NOMO-1 treated with dmso at 0.1 percent for 144 hours (cell line): ENCODE data around the gene CCDC187.
A peak's percentile ranks its signal among the peaks of the same experiment; 100 is the strongest.
"Not testable (repeated sequence)": the region's sequence is repeated elsewhere in the genome, so short reads cannot be mapped to it uniquely, and the experiment has no call there.

Experiments used
- DNase-seq: peaks from one replicate; lab custom pipeline; 2025; ENCODE audit not compliant: unreplicated experiment; lab: John Stamatoyannopoulos, UW

CCDC187 gene

GRCh38 chr9:136273244-136273865 lies 30.5 kb downstream of the CCDC187 start:
- DNase-seq, result peak; percentile 46

GRCh38 chr9:136270173-136270705 lies 33.7 kb downstream of the CCDC187 start:
- DNase-seq, result peak; percentile 32

- DNase-seq, result no peak
These were observed 35.2 kb downstream of the CCDC187 start for GRCh38 chr9:136268735-136269134.

DNA sequence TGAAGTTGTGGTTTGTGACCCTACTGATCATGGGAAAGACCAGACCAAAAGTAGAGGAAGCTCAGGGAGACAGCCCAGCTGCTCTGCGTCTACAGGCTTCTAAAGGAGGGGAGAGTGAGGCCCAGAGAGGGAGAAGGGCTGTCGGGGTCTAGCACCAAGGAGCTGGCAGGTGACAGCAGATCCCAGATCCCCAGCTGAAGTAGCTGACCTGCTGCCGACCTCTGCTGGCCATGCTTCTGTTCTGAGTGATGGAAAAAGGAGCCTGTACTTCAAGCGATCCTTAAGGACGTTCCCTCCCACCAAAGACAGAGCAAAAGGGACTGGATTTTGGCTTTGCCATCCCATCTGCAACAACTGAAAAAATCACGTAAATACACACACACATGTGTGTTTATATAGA lies 35.6 kb downstream of the CCDC187 start:
- no peak for DNase-seq

GRCh38 chr9:136267261-136268111 lies 36.4 kb downstream of the CCDC187 start:
- DNase-seq, result peak; percentile 87

DNA sequence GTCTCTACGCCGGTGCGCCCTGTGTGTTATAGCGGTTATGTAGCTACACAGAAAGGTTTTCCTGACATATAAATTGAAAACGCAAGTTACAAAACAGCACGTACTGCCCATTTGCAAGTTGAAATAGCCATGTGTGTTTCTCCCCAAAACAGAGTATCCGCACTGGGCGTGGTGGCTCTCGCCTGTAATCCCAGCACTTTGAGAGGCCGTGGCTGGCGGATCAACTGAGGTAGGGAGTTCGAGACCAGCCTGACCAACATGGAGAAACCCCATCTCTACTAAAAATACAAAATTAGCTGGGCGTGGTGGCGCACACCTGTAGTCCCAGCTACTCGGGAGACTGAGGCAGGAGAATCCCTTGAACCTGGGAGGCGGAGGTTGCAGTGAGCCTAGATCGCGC lies 37.3 kb downstream of the CCDC187 start:
- DNase-seq, result not testable (repeated sequence)

DNA sequence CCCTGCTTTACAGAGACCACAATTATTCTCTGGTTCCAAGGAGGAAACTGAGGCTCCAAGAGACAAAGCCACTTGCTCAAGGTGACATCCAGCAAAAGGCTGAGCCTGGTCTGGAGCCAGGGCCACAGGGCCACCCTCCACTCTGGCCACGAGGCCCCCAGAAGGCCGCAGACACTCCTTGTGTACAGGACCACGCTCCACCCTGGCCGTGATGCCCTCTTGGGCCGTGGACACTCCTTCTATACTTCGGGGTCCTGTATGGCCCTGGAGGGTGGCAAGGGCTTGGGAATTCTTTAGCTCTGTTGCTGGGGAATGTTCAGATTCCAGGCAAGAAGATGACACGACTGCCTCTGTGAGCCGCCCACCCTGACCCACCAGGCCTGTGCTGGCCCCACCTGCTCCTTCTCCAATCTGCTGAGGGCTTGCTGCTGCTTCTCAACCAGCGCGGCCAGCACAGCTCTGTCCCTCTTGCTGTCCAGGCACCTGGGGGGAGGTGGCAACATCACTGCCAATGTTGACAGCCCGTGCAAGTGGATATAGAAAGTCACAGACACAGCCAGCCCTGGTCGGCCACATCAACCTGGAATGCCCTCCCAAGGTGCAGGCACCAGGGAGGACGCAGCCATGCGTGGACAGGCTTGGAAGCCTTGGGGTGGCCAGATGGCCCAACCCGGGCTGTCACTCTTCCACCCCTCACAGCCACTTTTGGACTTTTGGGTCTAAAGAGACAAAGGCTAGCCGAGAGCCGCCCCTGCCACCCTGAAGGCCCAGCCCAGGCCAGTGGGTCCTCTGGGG lies 38.1 kb downstream of the CCDC187 start:
- DNase-seq, result no peak

DNA sequence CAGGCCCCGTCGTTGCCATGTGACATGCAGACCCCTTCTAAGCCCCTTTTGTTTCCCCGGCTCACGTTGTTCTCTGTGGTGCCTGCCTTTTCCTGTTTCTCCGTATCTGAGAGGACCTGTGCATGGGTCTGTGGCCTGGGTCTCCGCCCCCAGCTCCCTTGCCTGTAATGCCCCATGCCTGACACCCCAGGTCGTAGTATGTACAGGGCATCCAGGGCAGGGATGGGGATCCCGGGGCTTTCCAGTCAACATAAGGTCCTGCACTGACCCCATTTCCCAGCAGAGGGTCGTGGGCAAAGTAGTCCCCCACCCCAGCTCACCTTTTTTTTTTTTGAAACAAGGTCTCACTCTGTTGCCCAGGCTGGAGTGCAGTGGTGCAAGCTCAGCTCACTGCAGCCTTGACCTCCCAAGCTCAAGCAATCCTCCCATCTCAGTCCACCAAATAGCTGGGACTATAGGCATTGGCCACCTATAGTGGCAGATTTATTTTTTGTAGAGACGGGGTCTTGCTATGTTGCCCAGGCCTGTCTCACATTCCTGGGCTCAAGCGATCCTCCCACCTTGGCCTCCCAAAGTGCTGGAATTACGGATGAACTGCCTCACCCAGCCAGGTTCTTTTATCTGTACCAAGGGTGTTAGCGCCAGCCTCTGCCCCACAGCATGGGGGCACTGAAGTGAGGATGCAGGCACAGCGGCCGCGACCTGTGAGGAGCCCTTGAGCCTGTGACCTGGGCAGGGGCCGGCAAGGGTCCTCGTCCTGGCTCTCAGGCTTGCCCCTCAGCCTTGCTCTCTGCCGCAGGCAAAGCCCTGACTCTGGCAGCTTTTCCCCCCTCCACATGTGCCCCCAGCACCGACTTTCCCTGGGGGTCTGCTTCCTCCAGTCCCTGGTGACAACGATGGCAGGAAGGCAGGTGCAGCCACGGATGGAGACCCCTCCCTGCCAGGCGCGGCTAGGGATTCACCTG lies 39.2 kb downstream of the CCDC187 start:
- DNase-seq, result no peak

DNA sequence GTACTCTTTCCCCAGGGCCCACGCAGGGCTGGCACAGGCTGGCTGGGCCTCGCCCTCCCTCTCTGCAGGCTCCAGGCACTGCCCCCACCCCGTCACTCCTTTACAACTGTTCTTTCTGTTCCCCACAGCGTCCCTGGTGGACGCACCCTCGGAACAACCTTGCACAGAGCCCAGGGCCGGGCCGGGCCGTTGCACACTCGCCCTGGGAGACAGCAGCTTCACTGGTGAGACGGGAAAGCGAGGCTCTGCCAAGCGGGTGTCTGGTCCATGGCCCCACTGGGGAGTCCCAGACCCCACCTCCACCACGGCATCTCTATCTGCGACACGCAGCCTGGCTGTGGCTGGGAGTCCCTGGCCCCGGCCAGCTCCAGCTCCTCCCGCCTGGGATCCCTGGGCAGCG lies 39.9 kb downstream of the CCDC187 start:
- no peak for DNase-seq

GRCh38 chr9:136262671-136263178 lies 41.2 kb downstream of the CCDC187 start:
- no peak for DNase-seq

DNA sequence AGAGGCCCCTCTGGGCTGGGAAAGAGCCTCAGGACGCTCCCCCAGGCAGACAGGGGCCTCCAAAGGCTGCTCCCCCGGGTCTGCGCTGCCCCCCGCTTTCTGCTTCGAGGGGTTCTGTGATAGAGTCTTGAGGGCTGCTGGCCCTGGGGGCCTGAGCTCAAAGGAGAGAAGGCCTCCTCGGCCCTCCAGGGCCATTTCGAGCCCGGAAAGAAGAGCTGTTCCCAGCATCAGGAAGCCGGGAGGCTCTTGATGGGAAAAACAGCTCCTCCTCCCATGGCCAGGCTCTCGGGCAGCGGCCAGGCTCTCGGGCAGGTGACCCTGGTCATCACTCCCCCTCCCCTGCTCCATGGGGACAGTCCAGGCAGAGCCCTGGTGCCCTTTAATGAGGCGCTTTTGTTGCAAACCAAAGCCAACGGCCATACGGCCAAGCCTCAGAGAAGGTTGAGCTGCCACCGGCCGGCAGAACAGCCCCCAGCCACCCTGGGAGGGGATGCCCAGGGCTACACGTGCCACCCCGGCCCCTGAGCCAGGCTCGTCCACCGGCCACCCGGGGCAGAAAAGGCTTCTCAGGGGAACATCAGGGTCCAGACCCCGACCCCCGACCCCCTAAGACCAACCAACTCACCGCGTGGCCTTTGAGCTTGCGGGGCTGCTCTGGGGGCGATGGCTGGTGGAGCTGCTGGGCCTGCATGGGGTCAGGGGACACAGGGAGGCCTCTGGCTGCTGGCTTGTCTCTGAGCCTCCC lies 42.0 kb downstream of the CCDC187 start:
- DNase-seq, result no peak

GRCh38 chr9:136260936-136261472 lies 42.9 kb downstream of the CCDC187 start:
- DNase-seq, result no peak

- no peak for DNase-seq
These were observed 43.4 kb downstream of the CCDC187 start for GRCh38 chr9:136260521-136260920.

- no peak for DNase-seq
These were observed 44.1 kb downstream of the CCDC187 start for GRCh38 chr9:136259836-136260235.

GRCh38 chr9:136259517-136259813 lies 44.4 kb downstream of the CCDC187 start:
- no peak for DNase-seq

DNA sequence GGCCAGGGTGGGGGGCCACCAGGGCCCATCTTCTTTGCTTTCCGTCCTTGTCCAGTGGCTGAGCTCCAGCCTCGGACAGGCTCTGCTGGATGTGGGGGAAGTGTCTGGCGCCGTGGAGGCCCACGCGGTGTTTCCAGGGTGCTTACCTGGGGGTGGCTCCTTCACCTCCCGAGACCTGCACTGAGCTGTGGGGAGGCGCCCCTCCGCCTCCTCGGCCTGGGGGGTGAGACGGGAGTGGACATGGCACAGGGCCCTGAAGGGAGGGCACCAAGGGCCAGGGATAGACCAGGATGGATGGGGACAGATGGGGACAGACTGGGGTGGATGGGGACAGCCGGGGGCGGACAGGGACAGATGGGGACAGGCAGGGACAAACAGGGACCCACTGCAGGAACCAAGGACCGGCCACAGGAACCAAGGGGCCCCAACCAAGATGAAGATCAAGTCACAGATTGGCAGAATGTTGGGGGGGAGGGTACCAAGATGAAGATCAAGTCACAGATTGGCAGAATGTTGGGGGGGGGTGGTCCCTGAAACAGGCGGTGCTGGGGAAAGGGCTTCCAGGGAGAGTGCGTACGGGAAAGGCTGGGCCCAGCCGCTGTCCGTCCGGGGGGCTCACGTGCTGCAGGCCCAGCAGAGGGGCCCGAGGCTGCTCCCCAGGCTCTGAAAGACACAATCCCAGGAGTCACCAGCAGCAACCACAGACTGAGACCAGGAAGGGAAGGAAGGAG lies 44.9 kb downstream of the CCDC187 start:
- DNase-seq, result no peak

- DNase-seq, result no peak
These were observed 45.6 kb downstream of the CCDC187 start for GRCh38 chr9:136258299-136258625.

- DNase-seq, result no peak
These were observed 46.3 kb downstream of the CCDC187 start for GRCh38 chr9:136257381-136258298.
